Suprapubic skin (tissue), 4 donors: ENCODE results near the gene RNF13. TPM values are rescaled to one million over a fixed set of nuclear protein-coding genes. Genes with fewer than 3 reads are reported as not detected.

Experiments used
- DNase-seq, 2 donors: peaks; one replicate each; pipeline ENCODE4 v3.0.0-alpha.2; 2019; ENCODE audit warnings: low spot score in 2 of 2
- H3K27ac ChIP-seq: fragments of 200-600 bp; sonication (generic); one replicate; pipeline ENCODE4 v1.5.1; 2019
- H3K27me3 ChIP-seq: fragments of 200-600 bp; sonication (generic); one replicate; pipeline ENCODE4 v1.5.1; 2019
- H3K36me3 ChIP-seq: fragments of 200-600 bp; sonication (generic); one replicate; pipeline ENCODE4 v1.5.1; 2019
- H3K4me1 ChIP-seq: fragments of 200-600 bp; sonication (generic); one replicate; pipeline ENCODE4 v1.5.1; 2019
- H3K4me3 ChIP-seq: fragments of 200-600 bp; sonication (generic); one replicate; pipeline ENCODE4 v1.5.1; 2019; ENCODE audit warnings: mild to moderate bottlenecking
- H3K9me3 ChIP-seq: fragments of 200-600 bp; sonication (generic); one replicate; pipeline ENCODE4 v1.5.1; 2019
- CTCF ChIP-seq, 2 donors: fragments of 200-600 bp in 1 of 2; fragments of 450-650 bp in 1 of 2; sonication (generic) in 1 of 2; IDR thresholded peaks; one replicate each; pipeline ENCODE4 v1.5.1; 2016 to 2019; ENCODE audit warnings: antibody characterized with exemption in 2 of 2, mild to moderate bottlenecking in 1 of 2, moderate library complexity in 1 of 2
- EP300 ChIP-seq: sonication (generic); formaldehyde crosslinking; IDR thresholded peaks from one replicate; pipeline ENCODE4 v1.6.1; 2017; ENCODE audit warnings: antibody characterized with exemption
- POLR2A ChIP-seq, 2 donors: fragments of 450-650 bp; IDR thresholded peaks; one replicate each; pipeline ENCODE4 v1.6.1; 2017; ENCODE audit warnings: antibody characterized with exemption in 2 of 2, mild to moderate bottlenecking in 2 of 2, moderate library complexity in 2 of 2
- POLR2AphosphoS5 ChIP-seq, 3 donors: sonication (generic); formaldehyde crosslinking; IDR thresholded peaks; one replicate each; pipeline ENCODE4 v1.6.1; 2017; ENCODE audit warnings: antibody characterized with exemption in 3 of 3
- WGBS: methylation state at CpG from one replicate; pipeline ENCODE4 v1.1.5; 2018; 5-methylcytosine and 5-hydroxymethylcytosine counted together
- total RNA-seq, 4 donors: library from RNA; depleted of rRNA; stranded (reverse); fragments of >200 nt; gene quantifications; one replicate each; pipeline ENCODE4 v1.1.0, GENCODE V29; 2016

The RNF13 gene
- total RNA-seq, 4 donors from 2014 or later: 52.1 to 78.9 (median 73.7) TPM

GRCh38 chr3:149990423-149990948 lies 177.5 kb downstream of the RNF13 start:
- Histone ChIP-seq H3K4me1 (no peaks in the 10 kb centered on the region), H3K27me3 (no peaks in the 10 kb centered on the region), H3K36me3 (no peaks in the 10 kb centered on the region), H3K27ac (no peak overlapping the region), H3K4me3 (no peak overlapping the region), H3K9me3 (peaks cover 6% of the 10 kb centered on the region)
- 94% methylated on average over 1 of the region's 1 CpG for WGBS
- no peak for DNase-seq
- no peak for TF ChIP-seq EP300
- no peak for TF ChIP-seq POLR2AphosphoS5 (IDR thresholded peaks at IDR 0.05)
- no peak for TF ChIP-seq POLR2A (IDR thresholded peaks at IDR 0.05)
- no peak for TF ChIP-seq CTCF (IDR thresholded peaks at IDR 0.05)

GRCh38 chr3:149992416-149993058 lies 179.5 kb downstream of the RNF13 start:
- Histone ChIP-seq H3K9me3 (peaks cover 6% of the 10 kb centered on the region), H3K4me3 (no peak overlapping the region), H3K36me3 (no peaks in the 10 kb centered on the region), H3K27ac (no peak overlapping the region), H3K27me3 (no peaks in the 10 kb centered on the region), H3K4me1 (no peaks in the 10 kb centered on the region)
- no peak for TF ChIP-seq EP300
- TF ChIP-seq CTCF (IDR thresholded peaks at IDR 0.05): no peak
- no peak for TF ChIP-seq POLR2AphosphoS5 (IDR thresholded peaks at IDR 0.05)
- TF ChIP-seq POLR2A (IDR thresholded peaks at IDR 0.05): no peak
- 98% methylated on average over 4 of the region's 4 CpGs for WGBS
- no peak for DNase-seq

DNA sequence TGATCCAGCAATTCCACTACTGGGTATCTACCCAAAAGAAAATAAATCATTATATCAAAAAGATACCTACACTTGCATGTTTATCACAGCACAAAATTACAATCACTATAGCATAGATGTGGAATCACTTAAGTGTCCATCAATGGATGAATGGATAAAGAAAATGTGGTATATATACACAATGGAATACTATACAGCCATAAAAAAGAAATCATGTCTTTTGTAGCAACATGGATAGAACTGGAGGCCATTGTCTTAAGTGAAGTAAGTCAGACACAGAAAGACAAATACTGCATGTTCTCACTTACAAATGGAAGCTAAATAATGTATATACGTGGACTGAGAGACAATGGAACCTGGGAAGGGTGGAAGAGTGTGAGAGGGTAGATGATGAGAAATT lies 185.9 kb downstream of the RNF13 start:
- 95% methylated on average over 1 of the region's 1 CpG for WGBS
- Histone ChIP-seq H3K27me3 (no peaks in the 10 kb centered on the region), H3K36me3 (no peaks in the 10 kb centered on the region)

DNA sequence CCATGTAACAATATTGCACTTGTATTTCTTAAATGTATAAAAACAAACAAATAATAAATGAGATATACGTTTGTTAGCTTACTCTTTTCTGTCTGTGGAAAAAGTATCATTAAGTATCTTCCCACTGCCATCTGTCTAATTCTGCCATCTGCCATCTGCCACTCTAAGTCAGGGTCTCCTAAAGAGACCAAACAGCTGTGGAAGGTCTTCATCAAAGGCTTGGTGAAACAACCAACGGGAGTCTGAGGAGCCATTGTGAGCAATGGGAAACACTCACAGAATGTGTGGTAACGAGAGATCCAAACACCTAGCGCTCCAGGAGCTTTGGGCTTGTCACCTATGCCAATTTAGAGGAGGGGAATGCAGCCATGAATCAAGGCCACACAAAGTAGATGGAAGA lies 186.4 kb downstream of the RNF13 start:
- no peaks in the 10 kb centered on the region for H3K36me3 ChIP-seq
- no peaks in the 10 kb centered on the region for H3K27me3 ChIP-seq
- TF ChIP-seq POLR2AphosphoS5 (IDR thresholded peaks at IDR 0.05): no peak
- no peak for TF ChIP-seq CTCF (IDR thresholded peaks at IDR 0.05)
- DNase-seq: no peak
- no peak overlapping the region for H3K27ac ChIP-seq
- no peaks in the 10 kb centered on the region for H3K4me1 ChIP-seq
- peaks cover 6% of the 10 kb centered on the region for H3K9me3 ChIP-seq
- H3K4me3 ChIP-seq: no peak overlapping the region
- WGBS: 96% methylated on average over 4 of the region's 4 CpGs

More for the DNA sequence above, 185.9 kb downstream of the RNF13 start:
- no peak overlapping the region for H3K27ac ChIP-seq
- H3K4me1 ChIP-seq: no peaks in the 10 kb centered on the region
- peaks cover 6% of the 10 kb centered on the region for H3K9me3 ChIP-seq
- TF ChIP-seq POLR2A (IDR thresholded peaks at IDR 0.05): no peak
- TF ChIP-seq CTCF (IDR thresholded peaks at IDR 0.05): no peak
- no peak for TF ChIP-seq POLR2AphosphoS5 (IDR thresholded peaks at IDR 0.05)
- TF ChIP-seq EP300: no peak
- no peak for DNase-seq
- no peak overlapping the region for H3K4me3 ChIP-seq

DNA sequence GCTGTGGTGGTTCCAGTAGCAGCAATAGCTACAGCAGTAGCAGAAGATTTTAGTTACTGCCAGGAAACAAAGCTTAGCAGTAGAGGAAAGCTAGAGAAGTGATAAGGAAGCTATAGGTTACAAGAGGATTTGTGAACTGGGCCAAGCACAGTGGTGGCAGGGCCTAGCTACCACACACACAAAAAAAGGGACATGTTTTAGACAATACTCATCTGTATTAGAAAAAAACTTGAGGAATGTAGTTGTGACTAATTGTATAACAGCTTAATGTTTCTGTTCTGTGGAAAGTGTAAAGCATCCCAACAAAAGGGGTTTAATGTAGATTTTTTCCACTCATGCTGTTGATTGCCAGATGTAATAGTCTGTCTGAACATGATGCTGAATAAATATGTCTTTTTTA lies 187.6 kb downstream of the RNF13 start:
- Histone ChIP-seq H3K27me3 (no peaks in the 10 kb centered on the region), H3K36me3 (no peaks in the 10 kb centered on the region), H3K9me3 (no peaks in the 10 kb centered on the region), H3K27ac (no peak overlapping the region), H3K4me3 (no peak overlapping the region), H3K4me1 (no peaks in the 10 kb centered on the region)
- DNase-seq: no peak
- TF ChIP-seq CTCF (IDR thresholded peaks at IDR 0.05) (no peak), EP300 (no peak), POLR2AphosphoS5 (IDR thresholded peaks at IDR 0.05) (no peak), POLR2A (IDR thresholded peaks at IDR 0.05) (no peak)
